MM.1S (cell line): ENCODE data around the gene ASIC2.

ENCODE experiments used
- DNase-seq: peaks from one replicate; pipeline ENCODE4 v3.0.0-alpha.2; 2015
- H2AFZ ChIP-seq: fragments of 300-600 bp; sonication (generic); 2 replicates; pipeline ENCODE4 v1.6.0; 2016; ENCODE audit warnings: antibody characterized with exemption, low read length
- H3F3A ChIP-seq: fragments of 300-600 bp; sonication (generic); 2 replicates; pipeline ENCODE4 v1.6.1; 2016; ENCODE audit warnings: mild to moderate bottlenecking, antibody characterized with exemption, low read length, moderate library complexity, mixed read lengths; ENCODE audit not compliant: insufficient read depth
- H3K27ac ChIP-seq: fragments of 300-600 bp; sonication (generic); 2 replicates; pipeline ENCODE4 v1.5.1; 2016; ENCODE audit warnings: mild to moderate bottlenecking, low read length
- H3K27me3 ChIP-seq: fragments of 300-600 bp; sonication (generic); replicated peaks from 2 replicates; pipeline ENCODE4 v1.6.0; 2016; ENCODE audit warnings: low read length; ENCODE audit not compliant: insufficient read depth
- H3K36me3 ChIP-seq: fragments of 300-600 bp; sonication (generic); replicated peaks from 2 replicates; pipeline ENCODE4 v1.6.1; 2016; ENCODE audit warnings: mild to moderate bottlenecking, low read length, mixed read lengths; ENCODE audit not compliant: insufficient read depth
- H3K4me1 ChIP-seq: fragments of 300-600 bp; sonication (generic); 2 replicates; pipeline ENCODE4 v1.6.1; 2016; ENCODE audit warnings: low read length, mixed read lengths
- H3K4me2 ChIP-seq: fragments of 300-600 bp; sonication (generic); 2 replicates; pipeline ENCODE4 v1.6.0; 2016; ENCODE audit warnings: low read depth, low read length
- H3K4me3 ChIP-seq: fragments of 300-600 bp; sonication (generic); 2 replicates; pipeline ENCODE4 v1.5.1; 2016; ENCODE audit warnings: low read length, mixed read lengths
- H3K79me2 ChIP-seq: fragments of 300-600 bp; sonication (generic); 2 replicates; pipeline ENCODE4 v1.6.1; 2016; ENCODE audit warnings: mixed run types, low read length, mixed read lengths
- H3K9ac ChIP-seq: fragments of 300-600 bp; sonication (generic); 2 replicates; pipeline ENCODE4 v1.6.1; 2016; ENCODE audit warnings: low read length, mixed read lengths
- H3K9me2 ChIP-seq: fragments of 300-600 bp; sonication (generic); replicated peaks from 2 replicates; pipeline ENCODE4 v1.6.1; 2016; ENCODE audit warnings: mild to moderate bottlenecking, low read length, mixed read lengths; ENCODE audit not compliant: insufficient read depth
- H3K9me3 ChIP-seq: fragments of 300-600 bp; sonication (generic); replicated peaks from 2 replicates; pipeline ENCODE4 v1.6.1; 2016; ENCODE audit warnings: mild to moderate bottlenecking, low read length, mixed read lengths; ENCODE audit not compliant: insufficient read depth
- H4K20me1 ChIP-seq: fragments of 300-600 bp; sonication (generic); 2 replicates; pipeline ENCODE4 v1.6.1; 2016; ENCODE audit warnings: mild to moderate bottlenecking, low read length, moderate library complexity, mixed read lengths; ENCODE audit not compliant: insufficient read depth
- EZH2 ChIP-seq: fragments of 300-600 bp; sonication (generic); optimal IDR thresholded peaks from 2 replicates; pipeline ENCODE3; 2017; ENCODE audit warnings: low read depth, mild to moderate bottlenecking, antibody characterized with exemption, low read length, mixed read lengths
- EZH2phosphoT487 ChIP-seq: fragments of 300-600 bp; sonication (generic); IDR thresholded peaks from 2 replicates; pipeline ENCODE4 v1.6.1; 2018; ENCODE audit warnings: antibody characterized with exemption, low read length
- TF ChIP-seq, protein P1 (sequence below): fragments of 300-600 bp; sonication (generic); IDR thresholded peaks from 2 replicates; pipeline ENCODE4 v1.5.1; 2016; ENCODE audit warnings: antibody characterized with exemption, low read length, mixed read lengths

The ASIC2 gene

DNA sequence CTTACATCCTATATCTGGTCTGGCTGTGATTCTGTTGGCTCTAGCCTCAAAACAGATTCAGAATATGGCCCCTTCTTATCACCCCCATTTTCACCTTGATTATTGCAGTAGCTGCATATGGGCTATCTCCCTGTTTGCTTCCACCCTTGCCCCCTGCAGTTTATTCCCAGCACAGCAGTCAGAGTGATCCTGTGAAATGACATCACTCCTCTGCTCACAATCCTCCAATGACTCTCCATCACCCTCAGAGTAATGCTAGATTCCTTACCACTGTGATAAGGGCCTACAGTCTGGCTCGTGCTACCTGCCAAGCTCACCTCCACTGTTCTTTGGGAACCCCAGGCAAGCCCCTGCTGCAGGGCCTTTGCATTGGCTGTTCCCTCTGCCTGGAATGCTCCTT is 92.5 kb downstream of the ASIC2 start:
- Histone ChIP-seq H2AFZ (no peak overlapping the region), H3K36me3 (no peaks in the 10 kb centered on the region), H3K9ac (no peak overlapping the region), H3K27me3 (no peaks in the 10 kb centered on the region), H3K4me3 (no peak overlapping the region), H3K4me1 (no peaks in the 10 kb centered on the region), H3K9me2 (no peaks in the 10 kb centered on the region), H3F3A (no peaks in the 10 kb centered on the region), H3K27ac (no peak overlapping the region), H3K79me2 (no peaks in the 10 kb centered on the region), H3K9me3 (no peaks in the 10 kb centered on the region), H3K4me2 (no peak overlapping the region), H4K20me1 (no peaks in the 10 kb centered on the region)
- no peak for DNase-seq
- no peak for TF ChIP-seq EZH2
- TF ChIP-seq, protein P1, sequence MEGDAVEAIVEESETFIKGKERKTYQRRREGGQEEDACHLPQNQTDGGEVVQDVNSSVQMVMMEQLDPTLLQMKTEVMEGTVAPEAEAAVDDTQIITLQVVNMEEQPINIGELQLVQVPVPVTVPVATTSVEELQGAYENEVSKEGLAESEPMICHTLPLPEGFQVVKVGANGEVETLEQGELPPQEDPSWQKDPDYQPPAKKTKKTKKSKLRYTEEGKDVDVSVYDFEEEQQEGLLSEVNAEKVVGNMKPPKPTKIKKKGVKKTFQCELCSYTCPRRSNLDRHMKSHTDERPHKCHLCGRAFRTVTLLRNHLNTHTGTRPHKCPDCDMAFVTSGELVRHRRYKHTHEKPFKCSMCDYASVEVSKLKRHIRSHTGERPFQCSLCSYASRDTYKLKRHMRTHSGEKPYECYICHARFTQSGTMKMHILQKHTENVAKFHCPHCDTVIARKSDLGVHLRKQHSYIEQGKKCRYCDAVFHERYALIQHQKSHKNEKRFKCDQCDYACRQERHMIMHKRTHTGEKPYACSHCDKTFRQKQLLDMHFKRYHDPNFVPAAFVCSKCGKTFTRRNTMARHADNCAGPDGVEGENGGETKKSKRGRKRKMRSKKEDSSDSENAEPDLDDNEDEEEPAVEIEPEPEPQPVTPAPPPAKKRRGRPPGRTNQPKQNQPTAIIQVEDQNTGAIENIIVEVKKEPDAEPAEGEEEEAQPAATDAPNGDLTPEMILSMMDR: no peak
- no peak for TF ChIP-seq EZH2phosphoT487

DNA sequence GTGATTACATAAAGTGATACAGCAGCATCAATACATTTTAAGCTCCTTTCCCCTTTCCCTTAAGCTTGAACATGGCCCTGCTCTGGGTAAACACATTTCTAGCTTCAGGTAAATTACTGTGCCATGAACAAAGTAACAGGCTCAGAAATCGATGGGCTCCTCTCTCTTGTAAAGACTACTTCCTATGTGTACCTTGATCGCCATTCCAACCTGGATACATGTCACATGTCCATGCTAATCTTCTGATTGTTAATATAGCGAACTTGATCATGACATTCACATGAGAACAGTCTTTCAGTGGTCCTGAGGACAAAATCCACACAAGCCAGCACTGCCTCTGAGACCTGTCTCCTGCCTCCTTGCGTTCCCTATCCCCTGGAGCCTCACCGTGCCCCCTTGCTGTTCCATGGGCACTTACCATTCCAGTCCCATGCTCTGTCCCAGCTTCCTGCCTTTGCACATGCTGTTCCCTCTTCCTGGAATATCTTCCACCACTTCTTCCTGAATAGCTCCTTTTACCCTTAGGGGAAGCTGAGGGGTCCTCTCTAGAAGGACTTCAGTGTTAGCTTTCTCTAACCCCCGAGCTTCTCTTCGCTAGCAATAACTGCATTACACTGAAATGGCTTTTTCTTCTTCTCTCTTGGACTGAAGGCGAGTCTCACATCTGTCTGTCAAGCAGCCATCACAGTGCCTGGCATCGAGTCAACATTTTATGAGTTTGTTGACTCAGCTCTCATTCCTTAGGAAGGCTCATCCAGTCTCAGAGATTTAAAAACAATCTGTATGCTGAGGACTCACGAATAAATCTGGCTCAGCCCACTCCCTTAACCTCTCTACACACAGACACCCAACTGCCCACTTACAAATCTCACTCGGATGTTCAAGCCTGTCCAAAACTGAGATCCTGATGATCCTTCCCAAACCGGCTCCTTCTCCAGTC is 93.3 kb downstream of the ASIC2 start:
- Histone ChIP-seq H3K79me2 (no peaks in the 10 kb centered on the region), H3K9ac (no peak overlapping the region), H3K36me3 (no peaks in the 10 kb centered on the region), H2AFZ (no peak overlapping the region), H3K4me1 (no peaks in the 10 kb centered on the region), H3K27ac (no peak overlapping the region), H4K20me1 (no peaks in the 10 kb centered on the region), H3F3A (no peaks in the 10 kb centered on the region), H3K4me3 (no peak overlapping the region), H3K27me3 (no peaks in the 10 kb centered on the region), H3K9me2 (no peaks in the 10 kb centered on the region), H3K4me2 (no peak overlapping the region), H3K9me3 (no peaks in the 10 kb centered on the region)
- DNase-seq: no peak
- TF ChIP-seq, protein P1: no peak
- TF ChIP-seq EZH2 (no peak), EZH2phosphoT487 (no peak)

DNA sequence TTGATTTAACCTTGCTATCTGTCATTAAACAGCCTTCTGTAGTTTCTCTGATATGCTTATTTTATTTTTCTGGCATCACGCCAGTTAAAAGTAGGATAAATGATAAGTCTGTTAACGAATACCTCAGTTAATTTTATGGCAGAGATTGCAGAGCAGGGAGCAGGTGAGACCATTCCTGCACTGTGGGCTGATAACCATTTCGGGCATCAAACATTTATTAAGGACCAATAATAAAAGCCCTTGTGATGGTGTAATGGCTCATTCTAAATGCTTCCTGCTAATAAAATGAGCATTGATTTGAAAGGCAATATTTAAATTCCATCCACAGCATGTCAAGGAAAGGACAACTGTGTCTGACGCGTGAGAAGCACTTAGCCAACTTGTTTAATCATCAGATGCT is 94.1 kb downstream of the ASIC2 start:
- DNase-seq: no peak
- Histone ChIP-seq H3K27me3 (no peaks in the 10 kb centered on the region), H4K20me1 (no peaks in the 10 kb centered on the region), H3K79me2 (no peaks in the 10 kb centered on the region), H3F3A (no peaks in the 10 kb centered on the region), H3K9me2 (no peaks in the 10 kb centered on the region), H3K27ac (no peak overlapping the region), H3K36me3 (no peaks in the 10 kb centered on the region), H2AFZ (no peak overlapping the region), H3K4me3 (no peak overlapping the region), H3K4me2 (no peak overlapping the region), H3K9me3 (no peaks in the 10 kb centered on the region), H3K9ac (no peak overlapping the region), H3K4me1 (no peaks in the 10 kb centered on the region)
- TF ChIP-seq EZH2phosphoT487 (no peak), EZH2 (no peak)
- TF ChIP-seq, protein P1: no peak
